GM12878 (cell line): Measurements from ENCODE around the gene NPLOC4. TPM values are rescaled to one million over a fixed set of nuclear protein-coding genes. Genes with fewer than 3 reads are reported as not detected.

Source experiments
- ATAC-seq: fragments of 200-7000 bp; cut with Tn5 transposase; 3 replicates; pipeline ENCODE4 v1.9.1; 2020; ENCODE audit warnings: mild to moderate bottlenecking, moderate library complexity
- BruUV-seq: library from RNA; stranded (reverse); fragments of 400-500 nt; replicated peaks from 2 replicates; lab custom pipeline; 2021; lab: Mats Ljungman, UMichigan
- CTCF ChIA-PET: fragments of 300-600 bp; sonication (Branson Sonifier 250); formaldehyde crosslinking; extraction: SDS; loops from one replicate; lab custom pipeline; 2021; ENCODE audit warnings: inconsistent platforms; lab: Yijun Ruan, JAX
- POLR2A ChIA-PET: fragments of 350-600 bp; formaldehyde crosslinking; extraction: SDS; loops from one replicate; lab custom pipeline; 2021; ENCODE audit warnings: inconsistent platforms; lab: Charles Lee
- RAD21 ChIA-PET: fragments of 300-600 bp; sonication (Branson Sonifier 250); formaldehyde crosslinking; loops from one replicate; lab custom pipeline; 2023; ENCODE audit warnings: antibody characterized with exemption; ENCODE audit not compliant: unreplicated experiment; lab: Charles Lee
- SMC1A ChIA-PET: fragments of 300-600 bp; sonication (Branson Sonifier 250); formaldehyde crosslinking; loops from one replicate; lab custom pipeline; 2023; ENCODE audit not compliant: unreplicated experiment, uncharacterized antibody; lab: Charles Lee
- DNase-seq: peaks from one replicate; pipeline ENCODE4 v3.0.0-alpha.2; 2011; ENCODE audit warnings: low read depth, low spot score
- FAIRE-seq: peaks from 3 replicates; lab custom pipeline; 2011; peaks lifted over from hg19 to GRCh38; lab: Jason Lieb, UNC
- H2AFZ ChIP-seq: 2 replicates; pipeline ENCODE4 v1.6.0; 2011; ENCODE audit warnings: low read depth, low read length, control low read depth; ENCODE audit not compliant: control insufficient read depth
- H3K27ac ChIP-seq: 2 replicates; pipeline ENCODE4 v1.5.1; 2011; ENCODE audit warnings: control low read depth; ENCODE audit not compliant: control insufficient read depth, insufficient read depth
- H3K27me3 ChIP-seq, 2 experiments: replicated peaks in 1 of 2; 2 replicates each; pipeline versions ENCODE4 v1.6.0 to v1.6.1; 2011; ENCODE audit warnings: low read length in 1 of 2; ENCODE audit not compliant: control insufficient read depth in 2 of 2, insufficient read depth in 2 of 2
- H3K36me3 ChIP-seq, 2 experiments: 2 replicates each; pipeline ENCODE4 v1.5.1; 2011; ENCODE audit warnings: low read length in 1 of 2; ENCODE audit not compliant: control insufficient read depth in 2 of 2, insufficient read depth in 2 of 2
- H3K4me1 ChIP-seq: 2 replicates; pipeline ENCODE4 v1.6.1; 2011; ENCODE audit warnings: mild to moderate bottlenecking, low read length, moderate library complexity, mixed read lengths; ENCODE audit not compliant: control insufficient read depth, insufficient read depth
- H3K4me2 ChIP-seq: 2 replicates; pipeline ENCODE4 v1.6.0; 2011; ENCODE audit warnings: control low read depth; ENCODE audit not compliant: control insufficient read depth, insufficient read depth
- H3K4me3 ChIP-seq: fragments of 200-600 bp; sonication (generic); 2 replicates; pipeline ENCODE4 v1.5.1; 2016
- H3K79me2 ChIP-seq: 2 replicates; pipeline ENCODE4 v1.6.0; 2011; ENCODE audit warnings: low read length; ENCODE audit not compliant: control insufficient read depth, insufficient read depth
- H3K9ac ChIP-seq: 2 replicates; pipeline ENCODE4 v1.8.0; 2011; ENCODE audit warnings: low read length, control low read depth, mixed read lengths; ENCODE audit not compliant: control insufficient read depth, insufficient read depth
- H3K9me3 ChIP-seq: replicated peaks from 3 replicates; pipeline ENCODE4 v1.5.1; 2011; ENCODE audit warnings: mild to moderate bottlenecking, low read length; ENCODE audit not compliant: control insufficient read depth, insufficient read depth
- H4K20me1 ChIP-seq: 2 replicates; pipeline ENCODE4 v1.6.0; 2011; ENCODE audit not compliant: control insufficient read depth, insufficient read depth
- BHLHE40 ChIP-seq, 2 experiments: fragments of 450-650 bp in 1 of 2; IDR thresholded peaks; 2 replicates each; pipeline ENCODE4 v1.6.1; 2011 to 2017; ENCODE audit warnings: low read depth in 2 of 2, borderline replicate concordance in 1 of 2, improper control_type of control experiment in 1 of 2, low read length in 1 of 2, mild to moderate bottlenecking in 1 of 2
- ESRRA ChIP-seq: IDR thresholded peaks from 2 replicates; pipeline ENCODE4 v1.6.1; 2012; ENCODE audit warnings: mild to moderate bottlenecking, low read length, improper control_type of control experiment
- ETV6 ChIP-seq, 2 experiments: fragments of 450-650 bp in 1 of 2; IDR thresholded peaks in 1 of 2; conservative IDR thresholded peaks in 1 of 2; 2 replicates each; pipeline ENCODE4 v1.6.1; 2014; ENCODE audit warnings: antibody characterized with exemption in 1 of 2, borderline replicate concordance in 1 of 2, low read depth in 1 of 2, mild to moderate bottlenecking in 1 of 2, moderate library complexity in 1 of 2
- POLR2A ChIP-seq: IDR thresholded peaks from 2 replicates; pipeline ENCODE4 v1.6.1; 2011; ENCODE audit warnings: low read depth, mild to moderate bottlenecking, low read length
- SMARCA5 ChIP-seq: fragments of 450-650 bp; IDR thresholded peaks from 2 replicates; pipeline ENCODE4 v1.6.1; 2017; ENCODE audit warnings: mild to moderate bottlenecking
- SREBF1 ChIP-seq: IDR thresholded peaks from 2 replicates; pipeline ENCODE4 v1.6.1; 2012; ENCODE audit warnings: mild to moderate bottlenecking, low read length
- WRNIP1 ChIP-seq: IDR thresholded peaks from 2 replicates; pipeline ENCODE4 v1.6.1; 2011; ENCODE audit warnings: low read depth, low read length, improper control_type of control experiment, borderline replicate concordance
- WGBS: methylation state at CpG from one replicate; pipeline ENCODE4 v1.1.6; 2016; ENCODE audit warnings: low lambda C conversion rate; ENCODE audit not compliant: insufficient replicate concordance, insufficient coverage; ENCODE audit errors: missing lambda C conversion rate; 5-methylcytosine and 5-hydroxymethylcytosine counted together
- in situ Hi-C: fragments of 300-500 bp; cut with MboI; formaldehyde crosslinking; loops from 9 replicates; pipeline ENCODE4 v1.14.3; 2018; ENCODE audit warnings: mixed read lengths
- intact Hi-C: fragments of 100-400 bp; cut with micrococcal nuclease; formaldehyde crosslinking; loops from one replicate; pipeline ENCODE4 v1.14.2; 2022; ENCODE audit not compliant: unreplicated experiment
- polyA plus RNA-seq, 11 experiments: library from polyadenylated mRNA; depleted of rRNA in 4 of 11; unstranded in 6 of 11; stranded (reverse) in 5 of 11; fragments of >200 nt; fragmentation: Nextera tagmentation in 4 of 11; fragmentation: Illumina TruSeq in 1 of 11; extraction: Ambion mirVana in 4 of 11; extraction: Trizol in 1 of 11; gene quantifications; 1 replicate in 1 of 11; 2 replicates in 10 of 11; pipeline versions ENCODE4 v1.2.1 to v1.2.3, GENCODE V29; 2011 to 2016; ENCODE audit warnings: inconsistent platforms in 2 of 11, missing spikeins in 2 of 11, low read depth in 1 of 11
- total RNA-seq, 4 experiments: library from RNA; depleted of rRNA in 3 of 4; stranded (reverse); fragments of >200 nt in 3 of 4; fragmentation: Illumina TruSeq in 1 of 4; extraction: Trizol in 1 of 4; gene quantifications; 2 replicates each; pipeline versions ENCODE4 v1.2.1 to v1.2.3, GENCODE V29; 2013 to 2021

The NPLOC4 gene
- total and polyA plus RNA-seq, 10 of the 15 experiments (the other 5 are each of a cell fraction or from before 2014, with no cell fraction given) = 1.5 to 83.7 (median 45.8) TPM

GRCh38 chr17:81526662-81527571 is 110.0 kb downstream of the NPLOC4 start:
- Histone ChIP-seq H4K20me1 (no peaks in the 10 kb centered on the region), H3K4me3 (no peak overlapping the region), H3K36me3 (no peaks in the 10 kb centered on the region), H2AFZ (no peak overlapping the region), H3K4me1 (no peaks in the 10 kb centered on the region), H3K9ac (no peak overlapping the region), H3K27ac (no peak overlapping the region), H3K4me2 (no peak overlapping the region), H3K27me3 (no peaks in the 10 kb centered on the region), H3K79me2 (no peaks in the 10 kb centered on the region), H3K9me3 (no peaks in the 10 kb centered on the region)
- BruUV-seq = no TSS peak
- RAD21 ChIA-PET = no interaction called here
- CTCF ChIA-PET = no interaction called here
- 56% methylated on average over 21 of the region's 21 CpGs for WGBS
- in situ Hi-C loops (no loop called here), intact Hi-C loops (no loop called here)
- SMC1A ChIA-PET = no interaction called here
- TF ChIP-seq SMARCA5 = no peak
- TF ChIP-seq POLR2A = 0 out of 2 replicates have a peak, but pooled peaks have one; percentile 3
- no peak for TF ChIP-seq SREBF1
- TF ChIP-seq WRNIP1 = no peak
- TF ChIP-seq ETV6 (conservative IDR thresholded peaks at IDR 0.05 in 1 of 2, IDR thresholded peaks at IDR 0.05 in 1 of 2; ENCODE audit: borderline replicate concordance in 1 of 2, low read depth in 1 of 2) = no peak
- peak in 1 of 2 experiments; percentile 29; a peak in 1 of 4 replicates for TF ChIP-seq BHLHE40 (IDR thresholded peaks at IDR 0.05; ENCODE audit: borderline replicate concordance in 1 of 2, low read depth in 2 of 2, low read length in 1 of 2)
- no peak for TF ChIP-seq ESRRA
- DNase-seq = no peak
- ATAC-seq = no peak
- FAIRE-seq = no peak
- POLR2A ChIA-PET = interaction anchor here (0.5 kb wide), 1 partner anchor 1250 kb away, joined by 3 read pairs; no protein-coding TSS in a partner anchor
